Adrenal gland (tissue), 5 donors: Measurements from ENCODE around the gene SLC24A4.

Source experiments
- CTCF ChIP-seq, 6 experiments: fragments of 450-650 bp in 4 of 6; fragments of 200-600 bp in 2 of 6; sonication (generic) in 1 of 6; IDR thresholded peaks; 1 replicate in 5 of 6; 2 replicates in 1 of 6; pipeline versions ENCODE4 v1.5.1 to v1.8.0; 2016 to 2021; ENCODE audit warnings: antibody characterized with exemption in 6 of 6, mild to moderate bottlenecking in 2 of 6, moderate library complexity in 1 of 6
- POLR2A ChIP-seq, 2 donors: fragments of 450-650 bp; IDR thresholded peaks; one replicate each; pipeline ENCODE4 v1.6.1; 2017; ENCODE audit warnings: antibody characterized with exemption in 2 of 2, mild to moderate bottlenecking in 2 of 2, moderate library complexity in 1 of 2
- donor health status: DM: no; HTN: no; CAD: no.

GRCh38 chr14:92384461-92385133, 61.6 kb downstream of the SLC24A4 start:
- TF ChIP-seq CTCF (IDR thresholded peaks at IDR 0.05) (no peak), POLR2A (IDR thresholded peaks at IDR 0.05) (no peak)
